Activated CD4-positive, alpha-beta T cell treated with anti-CD3 and anti-CD28 coated beads, Interleukin-2, amount 50 U/mL, for 1 hour (primary cell): ENCODE results near the gene EPB41L2.
"Not testable (repeated sequence)": the region's sequence is repeated elsewhere in the genome, so short reads cannot be mapped to it uniquely, and the experiment has no call there.

Source experiments
- DNase-seq: peaks from one replicate; pipeline ENCODE4 v3.0.0-alpha.2; 2020

The EPB41L2 gene

GRCh38 chr6:130829333-130829910 lies 233.6 kb downstream of the EPB41L2 start:
- DNase-seq, result no peak

- no peak for DNase-seq
Measured at GRCh38 chr6:130827247-130828149, 235.5 kb downstream of the EPB41L2 start, which contains the start of gene SMLR1. TSS of gene SMLR1 (plus strand) at chr6:130827406. CDS start at chr6:130827414, 8 bp downstream.

GRCh38 chr6:130826442-130827246 lies 236.4 kb downstream of the EPB41L2 start:
- DNase-seq, result no peak

- DNase-seq, result no peak
Measured at GRCh38 chr6:130825772-130826441, 237.1 kb downstream of the EPB41L2 start.

- no peak for DNase-seq
Measured at GRCh38 chr6:130824978-130825694, 237.9 kb downstream of the EPB41L2 start.

- DNase-seq, result no peak
Measured at GRCh38 chr6:130822736-130823135, 240.3 kb downstream of the EPB41L2 start.

GRCh38 chr6:130815200-130816071 lies 247.6 kb downstream of the EPB41L2 start:
- no peak for DNase-seq

GRCh38 chr6:130814506-130814905 lies 248.5 kb downstream of the EPB41L2 start:
- no peak for DNase-seq

- DNase-seq, result no peak
Measured at GRCh38 chr6:130811932-130812331, 251.1 kb downstream of the EPB41L2 start.

GRCh38 chr6:130810307-130811030 lies 252.6 kb downstream of the EPB41L2 start:
- no peak for DNase-seq

GRCh38 chr6:130801368-130801767 lies 261.7 kb downstream of the EPB41L2 start:
- not testable (repeated sequence) for DNase-seq

- DNase-seq, result no peak
Measured at GRCh38 chr6:130797061-130797460, 266.0 kb downstream of the EPB41L2 start.

GRCh38 chr6:130796313-130796905 lies 266.6 kb downstream of the EPB41L2 start:
- DNase-seq, result no peak

GRCh38 chr6:130794738-130795137 lies 268.3 kb downstream of the EPB41L2 start:
- DNase-seq, result no peak

- DNase-seq, result no peak
Measured at GRCh38 chr6:130794010-130794697, 268.9 kb downstream of the EPB41L2 start.
